H9 (cell line): Measurements from ENCODE around the gene FOXF1. TPM values are rescaled to one million over a fixed set of nuclear protein-coding genes. Genes with fewer than 3 reads are reported as not detected.

Source experiments
- DNase-seq: peaks from one replicate; pipeline ENCODE4 v3.0.0-alpha.2; 2017
- H2AFZ ChIP-seq: one replicate; pipeline ENCODE4 v1.6.1; 2013; ENCODE audit warnings: mild to moderate bottlenecking, low read length, control low read depth, moderate library complexity
- H2AK5ac ChIP-seq: 2 replicates; pipeline ENCODE4 v1.6.1; 2013; ENCODE audit warnings: low read length, control low read depth, mixed read lengths; ENCODE audit not compliant: insufficient read length
- H2BK120ac ChIP-seq: one replicate; pipeline ENCODE4 v1.6.1; 2013; ENCODE audit warnings: low read depth, mild to moderate bottlenecking, low read length, control low read depth, inconsistent platforms; ENCODE audit not compliant: poor library complexity, severe bottlenecking
- H2BK12ac ChIP-seq: 2 replicates; pipeline ENCODE4 v1.6.1; 2013; ENCODE audit warnings: low read length, control low read depth, mixed read lengths, low read depth; ENCODE audit not compliant: insufficient read length
- H2BK15ac ChIP-seq: 2 replicates; pipeline ENCODE4 v1.6.1; 2013; ENCODE audit warnings: low read depth, low read length, control low read depth
- H2BK20ac ChIP-seq: one replicate; pipeline ENCODE4 v1.6.1; 2013; ENCODE audit warnings: low read depth, mild to moderate bottlenecking, low read length, control low read depth, inconsistent platforms; ENCODE audit not compliant: poor library complexity, severe bottlenecking
- H2BK5ac ChIP-seq: 2 replicates; pipeline ENCODE4 v1.6.1; 2013; ENCODE audit warnings: low read length, control low read depth, mixed read lengths; ENCODE audit not compliant: insufficient read length
- H3K14ac ChIP-seq: 2 replicates; pipeline ENCODE4 v1.6.1; 2013; ENCODE audit warnings: low read length, control low read depth; ENCODE audit not compliant: insufficient read depth
- H3K18ac ChIP-seq: 2 replicates; pipeline ENCODE4 v1.6.1; 2013; ENCODE audit warnings: low read depth, mild to moderate bottlenecking, mixed read lengths, low read length, control low read depth; ENCODE audit not compliant: insufficient read length
- H3K23ac ChIP-seq: 2 replicates; pipeline ENCODE4 v1.6.1; 2013; ENCODE audit warnings: low read length, control low read depth, mixed read lengths, low read depth; ENCODE audit not compliant: insufficient read length
- H3K23me2 ChIP-seq: 2 replicates; pipeline ENCODE4 v1.6.1; 2013; ENCODE audit warnings: low read depth, mild to moderate bottlenecking, mixed read lengths, low read length, control low read depth; ENCODE audit not compliant: insufficient read length, poor library complexity, severe bottlenecking
- H3K27ac ChIP-seq: 2 replicates; pipeline ENCODE4 v1.5.1; 2013; ENCODE audit warnings: low read length, control low read depth, mixed read lengths, low read depth; ENCODE audit not compliant: insufficient read length
- H3K27me3 ChIP-seq: 2 replicates; pipeline ENCODE4 v1.6.1; 2013; ENCODE audit warnings: low read length, control low read depth, inconsistent platforms; ENCODE audit not compliant: insufficient read depth
- H3K4ac ChIP-seq: 2 replicates; pipeline ENCODE4 v1.6.1; 2013; ENCODE audit warnings: low read depth, mild to moderate bottlenecking, control low read depth, inconsistent platforms, low read length, moderate library complexity
- H3K4me1 ChIP-seq: 2 replicates; pipeline ENCODE4 v1.6.1; 2013; ENCODE audit warnings: low read length, control low read depth, inconsistent platforms; ENCODE audit not compliant: insufficient read depth
- H3K4me2 ChIP-seq: 2 replicates; pipeline ENCODE4 v1.6.1; 2013; ENCODE audit warnings: low read length, control low read depth, mixed read lengths; ENCODE audit not compliant: insufficient read length, insufficient read depth
- H3K56ac ChIP-seq: 2 replicates; pipeline ENCODE4 v1.6.1; 2013; ENCODE audit warnings: low read depth, mild to moderate bottlenecking, mixed read lengths, low read length, control low read depth; ENCODE audit not compliant: insufficient read length
- H3K79me1 ChIP-seq: 2 replicates; pipeline ENCODE4 v1.6.1; 2013; ENCODE audit warnings: low read depth, mild to moderate bottlenecking, moderate library complexity, low read length, control low read depth, inconsistent platforms; ENCODE audit not compliant: insufficient read depth, poor library complexity, severe bottlenecking
- H3K79me2 ChIP-seq: 2 replicates; pipeline ENCODE4 v1.6.1; 2013; ENCODE audit warnings: low read length, control low read depth, inconsistent platforms; ENCODE audit not compliant: insufficient read depth
- H3K9ac ChIP-seq: 2 replicates; pipeline ENCODE4 v1.6.1; 2013; ENCODE audit warnings: low read length, control low read depth, mixed read lengths; ENCODE audit not compliant: insufficient read length; ENCODE audit errors: extremely low read depth
- H3K9me3 ChIP-seq: one replicate; pipeline ENCODE4 v1.6.1; 2013; ENCODE audit warnings: low read depth, low read length, inconsistent platforms; ENCODE audit not compliant: control insufficient read depth
- H3T11ph ChIP-seq: one replicate; pipeline ENCODE4 v1.6.1; 2013; ENCODE audit warnings: mild to moderate bottlenecking, low read length, control low read depth, inconsistent platforms
- H4K20me1 ChIP-seq: one replicate; pipeline ENCODE4 v1.6.1; 2013; ENCODE audit not compliant: control insufficient read depth, insufficient read length, insufficient read depth
- H4K5ac ChIP-seq: 2 replicates; pipeline ENCODE4 v1.6.1; 2013; ENCODE audit warnings: low read depth, mild to moderate bottlenecking, mixed read lengths, low read length, control low read depth; ENCODE audit not compliant: insufficient read length
- H4K8ac ChIP-seq: replicated peaks from 2 replicates; pipeline ENCODE4 v1.6.1; 2013; ENCODE audit warnings: low read length, control low read depth, mixed read lengths, low read depth; ENCODE audit not compliant: insufficient read length
- H4K91ac ChIP-seq: 2 replicates; pipeline ENCODE4 v1.6.1; 2013; ENCODE audit warnings: low read depth, mild to moderate bottlenecking, moderate library complexity, mixed read lengths, low read length, control low read depth; ENCODE audit not compliant: insufficient read length
- H3K27ac Mint-ChIP-seq, 3 experiments: 2 replicates in 2 of 3; 3 replicates in 1 of 3; pipeline ENCODE4 v1.8.0; 2020 to 2021; ENCODE audit warnings: mixed read lengths in 3 of 3, mild to moderate bottlenecking in 1 of 3, moderate library complexity in 1 of 3
- H3K27me3 Mint-ChIP-seq: 2 replicates; pipeline ENCODE4 v1.8.0; 2021; ENCODE audit warnings: low read depth, mild to moderate bottlenecking, moderate library complexity, mixed read lengths
- H3K36me3 Mint-ChIP-seq, 3 experiments: 2 replicates in 2 of 3; 3 replicates in 1 of 3; pipeline ENCODE4 v1.8.0; 2020 to 2021; ENCODE audit warnings: low read depth in 3 of 3, mixed read lengths in 3 of 3; ENCODE audit not compliant: insufficient read depth in 1 of 3
- H3K4me1 Mint-ChIP-seq, 2 experiments: 2 replicates each; pipeline ENCODE4 v1.8.0; 2020; ENCODE audit warnings: mixed read lengths in 2 of 2
- H3K4me3 Mint-ChIP-seq, 2 experiments: 2 replicates in 1 of 2; 3 replicates in 1 of 2; pipeline ENCODE4 v1.8.0; 2020 to 2021; ENCODE audit warnings: mild to moderate bottlenecking in 2 of 2, mixed read lengths in 2 of 2, moderate library complexity in 1 of 2
- H3K9me3 Mint-ChIP-seq, 2 experiments: 2 replicates in 1 of 2; 3 replicates in 1 of 2; pipeline ENCODE4 v1.8.0; 2020; ENCODE audit warnings: mild to moderate bottlenecking in 2 of 2, mixed read lengths in 2 of 2, moderate library complexity in 1 of 2
- CTCF ChIP-seq: fragments of 200-600 bp; sonication (generic); conservative IDR thresholded peaks from 3 replicates; pipeline ENCODE4 v1.8.0; 2021; ENCODE audit warnings: antibody characterized with exemption, mild to moderate bottlenecking
- WGBS: extraction: QIAGEN DNeasy Blood & Tissue Kit; methylation state at CpG from one replicate; pipeline ENCODE4 v1.1.7; 2013; ENCODE audit warnings: missing lambda C conversion rate, low lambda C conversion rate, mixed read lengths; ENCODE audit not compliant: insufficient read length; ENCODE audit errors: extremely low coverage; 5-methylcytosine and 5-hydroxymethylcytosine counted together
- total RNA-seq: library from RNA; stranded (reverse); gene quantifications from 2 replicates; pipeline ENCODE4 v1.2.1, GENCODE V29; 2021

Gene FOXF1
- total RNA-seq, 1 experiment from 2014 or later = not detected

DNA sequence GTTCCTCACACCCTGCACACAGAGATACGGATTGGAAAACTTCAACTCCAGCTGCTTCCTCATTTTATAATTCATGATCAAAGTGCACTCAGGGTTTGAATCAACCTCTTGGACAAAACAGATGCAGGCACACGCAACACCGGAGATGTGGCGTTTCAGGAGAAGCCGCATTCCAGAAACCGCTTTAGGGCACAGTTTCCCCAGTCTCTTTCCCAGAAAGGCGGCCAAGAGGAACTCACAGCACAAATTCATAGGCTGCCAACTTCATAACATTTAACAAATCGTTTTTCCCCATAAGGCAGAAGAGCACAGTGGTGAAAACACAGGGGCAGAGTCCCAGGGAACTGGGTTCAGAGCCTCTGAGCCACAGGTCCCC, 36.3 kb downstream of the FOXF1 start:
- H3K23ac ChIP-seq = no peak overlapping the region
- H2AFZ ChIP-seq = no peak overlapping the region
- H4K20me1 ChIP-seq = no peaks in the 10 kb centered on the region
- Mint-ChIP-seq H3K9me3 (no peaks in the 10 kb centered on the region), H3K4me1 (no peaks in the 10 kb centered on the region), H3K27ac (no peak overlapping the region), H3K4me3 (no peak overlapping the region), H3K27me3 (peaks cover 6% of the 10 kb centered on the region), H3K36me3 (no peaks in the 10 kb centered on the region; a peak in 2 of 7 replicates)
- no peak for DNase-seq
- H3K79me1 ChIP-seq = no peaks in the 10 kb centered on the region
- no peak overlapping the region for H2BK15ac ChIP-seq
- WGBS = no CpG with 5 or more reads among the region's 8 CpGs
- no peak overlapping the region for H3K18ac ChIP-seq
- H3K4me1 ChIP-seq = no peaks in the 10 kb centered on the region
- H3K79me2 ChIP-seq = no peaks in the 10 kb centered on the region
- no peak overlapping the region for H2BK12ac ChIP-seq
- no peak for TF ChIP-seq CTCF
- H3K14ac ChIP-seq = no peak overlapping the region
- no peak overlapping the region for H2BK5ac ChIP-seq
- H3K23me2 ChIP-seq = no peaks in the 10 kb centered on the region
- H3K4me2 ChIP-seq = no peak overlapping the region
- no peak overlapping the region for H3K9ac ChIP-seq
- no peak overlapping the region for H3T11ph ChIP-seq
- no peak overlapping the region for H3K27ac ChIP-seq
- no peak overlapping the region for H4K91ac ChIP-seq
- no peak overlapping the region for H2BK20ac ChIP-seq
- no peak overlapping the region for H2AK5ac ChIP-seq
- H3K4ac ChIP-seq = no peak overlapping the region
- no peak overlapping the region for H4K8ac ChIP-seq
- no peak overlapping the region for H2BK120ac ChIP-seq
- H3K56ac ChIP-seq = no peak overlapping the region
- no peak overlapping the region for H4K5ac ChIP-seq
- H3K27me3 ChIP-seq = no peaks in the 10 kb centered on the region
- no peaks in the 10 kb centered on the region for H3K9me3 ChIP-seq
